HCT116 (cell line): ENCODE measurements around the gene NDUFS6. TPM values are rescaled to one million over a fixed set of nuclear protein-coding genes. Genes with fewer than 3 reads are reported as not detected.

ENCODE experiments used
- ATAC-seq: fragments of 200-7000 bp; cut with Tn5 transposase; 2 replicates; pipeline ENCODE4 v1.9.1; 2020; ENCODE audit warnings: mild to moderate bottlenecking, moderate library complexity
- BruUV-seq: library from RNA; stranded (reverse); fragments of 400-500 nt; replicated peaks from 2 replicates; lab custom pipeline; 2021; lab: Mats Ljungman, UMichigan
- CTCF ChIA-PET: fragments of 300-600 bp; sonication (Branson Sonifier 250); formaldehyde crosslinking; loops from one replicate; lab custom pipeline; 2021; ENCODE audit warnings: antibody characterized with exemption; lab: Charles Lee
- POLR2A ChIA-PET: fragments of 300-600, 350-600 bp; sonication (Branson Sonifier 250); formaldehyde crosslinking; loops from one replicate; lab custom pipeline; 2021; ENCODE audit warnings: antibody characterized with exemption; lab: Charles Lee
- RAD21 ChIA-PET, 2 experiments: fragments of 300-600 bp; sonication (Branson Sonifier 250); formaldehyde crosslinking; loops; one replicate each; lab custom pipeline; 2023; ENCODE audit warnings: low total read pairs in 2 of 2; ENCODE audit not compliant: uncharacterized antibody in 2 of 2, unreplicated experiment in 2 of 2, low non-redundant PET in 1 of 2; lab: Charles Lee
- DNase-seq: peaks from one replicate; pipeline ENCODE4 v3.0.0-alpha.2; 2010; ENCODE audit warnings: low read depth, low spot score
- H2AFZ ChIP-seq: fragments of 200-600 bp; shearing (Covaris generic), sonication (generic); 2 replicates; pipeline ENCODE4 v1.6.1; 2017; ENCODE audit warnings: low read depth, mixed run types, mixed read lengths, antibody characterized with exemption, low read length; ENCODE audit not compliant: poor library complexity, severe bottlenecking
- H3K27ac ChIP-seq: 2 replicates; pipeline ENCODE4 v1.5.1; 2012; ENCODE audit warnings: low read depth, low read length
- H3K27me3 ChIP-seq: fragments of 200-600 bp; sonication (generic); 2 replicates; pipeline ENCODE4 v1.6.1; 2016; ENCODE audit warnings: mixed run types, low read length, mixed read lengths; ENCODE audit not compliant: insufficient read depth
- H3K36me3 ChIP-seq, 2 experiments: fragments of 200-500 bp in 1 of 2; fragments of 200-600 bp in 1 of 2; sonication (Bioruptor generic) in 1 of 2; sonication (generic) in 1 of 2; 2 replicates each; pipeline versions ENCODE4 v1.5.1 to v1.6.1; 2014 to 2016; ENCODE audit warnings: low read length in 2 of 2, inconsistent platforms in 1 of 2, mixed read lengths in 1 of 2, mixed run types in 1 of 2; ENCODE audit not compliant: insufficient read depth in 2 of 2, control insufficient read depth in 1 of 2
- H3K4me1 ChIP-seq, 2 experiments: fragments of 200-600 bp in 1 of 2; sonication (generic) in 1 of 2; 2 replicates each; pipeline versions ENCODE4 v1.5.1 to v1.6.1; 2012 to 2017; ENCODE audit warnings: low read length in 2 of 2, inconsistent platforms in 1 of 2, mild to moderate bottlenecking in 1 of 2, mixed read lengths in 1 of 2, mixed run types in 1 of 2, moderate library complexity in 1 of 2; ENCODE audit not compliant: insufficient read depth in 2 of 2, control insufficient read depth in 1 of 2
- H3K4me2 ChIP-seq: fragments of 200-600 bp; sonication (generic); 2 replicates; pipeline ENCODE4 v1.6.1; 2017; ENCODE audit warnings: mixed run types, low read length, mixed read lengths
- H3K4me3 ChIP-seq, 2 experiments: fragments of 200-600 bp in 1 of 2; sonication (generic) in 1 of 2; replicated peaks in 1 of 2; 2 replicates each; pipeline ENCODE4 v1.5.1; 2011 to 2016; ENCODE audit warnings: low read length in 2 of 2, control low read depth in 1 of 2, low read depth in 1 of 2, mild to moderate bottlenecking in 1 of 2, mixed read lengths in 1 of 2, mixed run types in 1 of 2
- H3K79me2 ChIP-seq: fragments of 200-600 bp; sonication (generic); 2 replicates; pipeline ENCODE4 v1.6.1; 2017; ENCODE audit warnings: mild to moderate bottlenecking, mixed run types, low read length, moderate library complexity, mixed read lengths; ENCODE audit not compliant: insufficient read depth
- H3K9ac ChIP-seq: fragments of 200-600 bp; sonication (generic); 2 replicates; pipeline ENCODE4 v1.6.1; 2016; ENCODE audit warnings: low read length, mixed read lengths
- H3K9me2 ChIP-seq: fragments of 200-600 bp; sonication (generic), shearing (Covaris generic); 2 replicates; pipeline ENCODE4 v1.6.1; 2017; ENCODE audit warnings: mixed run types, mild to moderate bottlenecking, moderate library complexity; ENCODE audit not compliant: insufficient read depth
- H3K9me3 ChIP-seq, 2 experiments: fragments of 200-500 bp in 1 of 2; fragments of 200-600 bp in 1 of 2; sonication (Bioruptor generic) in 1 of 2; sonication (generic) in 1 of 2; 2 replicates each; pipeline ENCODE4 v1.6.1; 2014 to 2017; ENCODE audit warnings: low read length in 2 of 2, mixed read lengths in 2 of 2, inconsistent platforms in 1 of 2, low read depth in 1 of 2, mild to moderate bottlenecking in 1 of 2, mixed run types in 1 of 2, moderate library complexity in 1 of 2; ENCODE audit not compliant: control insufficient read depth in 1 of 2, insufficient read depth in 1 of 2
- H4K20me1 ChIP-seq: fragments of 200-600 bp; sonication (generic), shearing (Covaris generic); 2 replicates; pipeline ENCODE4 v1.6.1; 2017; ENCODE audit warnings: mixed run types, mild to moderate bottlenecking, moderate library complexity; ENCODE audit not compliant: insufficient read depth
- EGR1 ChIP-seq: IDR thresholded peaks from 2 replicates; pipeline ENCODE4 v1.6.1; 2012; ENCODE audit warnings: low read depth
- EZH2phosphoT487 ChIP-seq: fragments of 200-600 bp; IDR thresholded peaks from 2 replicates; pipeline ENCODE4 v1.6.1; 2018; ENCODE audit warnings: antibody characterized with exemption, borderline replicate concordance
- SIN3A ChIP-seq: IDR thresholded peaks from 2 replicates; pipeline ENCODE4 v1.6.1; 2012; ENCODE audit warnings: low read depth
- SRF ChIP-seq: IDR thresholded peaks from 2 replicates; pipeline ENCODE4 v1.6.1; 2012; ENCODE audit warnings: low read depth
- TCF7L2 ChIP-seq: IDR thresholded peaks from 2 replicates; pipeline ENCODE4 v1.7.0; 2011; ENCODE audit warnings: borderline replicate concordance, inconsistent platforms; ENCODE audit not compliant: insufficient read depth, insufficient read length; ENCODE audit errors: extremely low read depth
- YY1 ChIP-seq: IDR thresholded peaks from 2 replicates; pipeline ENCODE4 v1.6.1; 2011; ENCODE audit warnings: low read length, low read depth, moderate library complexity, mild to moderate bottlenecking; ENCODE audit not compliant: insufficient replicate concordance; ENCODE audit errors: extremely low read depth
- ZFX ChIP-seq: fragments of 450-650 bp; IDR thresholded peaks from 2 replicates; pipeline ENCODE4 v1.6.1; 2017
- intact Hi-C: fragments of 100-400 bp; cut with micrococcal nuclease; formaldehyde crosslinking; loops from 2 replicates; pipeline ENCODE4 v1.10.0; 2022
- total RNA-seq: library from RNA; stranded (reverse); gene quantifications from one replicate; pipeline ENCODE4 v1.2.1, GENCODE V29; 2021; ENCODE audit not compliant: unreplicated experiment
- TF ChIP-seq, protein P1 (sequence below): IDR thresholded peaks from 2 replicates; pipeline ENCODE4 v1.6.1; 2012
- TF ChIP-seq, protein P2 (sequence below): IDR thresholded peaks from 2 replicates; pipeline ENCODE4 v1.6.1; 2011; ENCODE audit warnings: mild to moderate bottlenecking, low read length, moderate library complexity; ENCODE audit not compliant: insufficient replicate concordance; ENCODE audit errors: extremely low read depth
- TF ChIP-seq, protein P3 (sequence below), 3 experiments: fragments of 200-600 bp in 1 of 3; sonication (generic) in 1 of 3; IDR thresholded peaks in 2 of 3; conservative IDR thresholded peaks in 1 of 3; 2 replicates each; pipeline ENCODE4 v1.5.1; 2012 to 2017; ENCODE audit warnings: low read depth in 2 of 3, low read length in 2 of 3, antibody characterized with exemption in 1 of 3, borderline replicate concordance in 1 of 3, control low read depth in 1 of 3, mild to moderate bottlenecking in 1 of 3, mixed read lengths in 1 of 3, mixed run types in 1 of 3, moderate library complexity in 1 of 3; ENCODE audit not compliant: insufficient read depth in 1 of 3

Gene NDUFS6
- total RNA-seq, 1 experiment from 2014 or later = 43.8 TPM

DNA sequence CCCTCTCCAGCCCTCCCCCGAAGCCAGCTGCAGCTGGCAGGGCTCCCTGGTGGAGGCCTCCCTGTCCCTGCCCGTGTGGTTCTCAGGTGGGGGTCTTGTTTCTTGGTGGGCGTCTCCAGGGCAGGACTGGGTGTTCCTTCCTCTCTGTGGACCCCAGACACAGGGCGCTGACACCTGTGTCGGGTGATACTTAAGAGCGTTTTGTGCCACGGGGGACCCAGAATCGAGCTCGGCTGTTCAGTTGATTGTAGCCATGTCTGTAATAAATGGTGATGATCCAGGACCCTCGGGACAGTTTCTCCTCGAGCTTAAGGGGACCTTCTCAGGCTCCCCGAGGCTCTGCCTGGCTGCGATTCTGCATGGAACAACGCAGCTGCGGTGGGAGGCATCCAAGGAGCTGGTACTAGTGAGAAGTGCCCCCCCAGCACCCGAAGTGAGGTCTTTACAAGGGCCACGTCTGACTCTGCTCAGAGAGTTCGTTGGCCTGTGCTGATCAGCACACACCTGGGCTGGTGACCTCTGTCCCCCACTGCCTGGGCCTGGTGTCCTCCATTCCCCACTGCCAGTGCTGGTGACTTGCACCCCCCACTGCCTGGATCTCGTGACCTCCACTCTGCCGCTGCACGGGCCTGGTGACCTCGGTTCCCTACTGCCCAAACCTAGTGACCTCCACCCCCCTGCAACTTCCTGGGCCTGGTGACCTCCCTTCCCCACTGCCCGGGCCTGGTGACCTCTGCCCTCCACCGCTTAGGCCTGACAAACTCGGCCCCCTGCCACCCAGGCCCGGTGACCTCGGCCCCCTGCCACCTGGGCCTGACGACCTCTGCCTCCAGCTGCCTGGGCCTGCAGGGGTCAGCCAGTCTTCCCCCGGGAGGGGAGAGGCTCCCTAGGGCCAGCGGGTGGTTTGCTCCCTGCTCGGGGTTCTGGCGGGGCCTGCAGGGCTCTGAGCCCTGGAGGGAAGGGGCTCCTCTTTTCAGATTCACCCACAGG is 36.0 kb downstream of the NDUFS6 start:
- H3K4me2 ChIP-seq = no peak overlapping the region
- H2AFZ ChIP-seq = no peak overlapping the region
- ChIA-PET POLR2A (no interaction called here), RAD21 (no interaction called here), CTCF (no interaction called here)
- H3K9me2 ChIP-seq = no peaks in the 10 kb centered on the region
- no peak overlapping the region for H3K27ac ChIP-seq
- H3K9ac ChIP-seq = no peak overlapping the region
- H4K20me1 ChIP-seq = no peaks in the 10 kb centered on the region
- no peaks in the 10 kb centered on the region for H3K27me3 ChIP-seq
- no peaks in the 10 kb centered on the region for H3K36me3 ChIP-seq
- no peak for DNase-seq
- no peaks in the 10 kb centered on the region for H3K79me2 ChIP-seq
- no peaks in the 10 kb centered on the region for H3K4me1 ChIP-seq
- no TSS peak for BruUV-seq
- no peak overlapping the region for H3K4me3 ChIP-seq
- no peaks in the 10 kb centered on the region for H3K9me3 ChIP-seq
- intact Hi-C loops = no loop called here
- no peak for ATAC-seq
- TF ChIP-seq EGR1 (no peak), TCF7L2 (no peak), ZFX (no peak)
- TF ChIP-seq, protein P1, sequence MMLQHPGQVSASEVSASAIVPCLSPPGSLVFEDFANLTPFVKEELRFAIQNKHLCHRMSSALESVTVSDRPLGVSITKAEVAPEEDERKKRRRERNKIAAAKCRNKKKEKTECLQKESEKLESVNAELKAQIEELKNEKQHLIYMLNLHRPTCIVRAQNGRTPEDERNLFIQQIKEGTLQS = no peak
- TF ChIP-seq, protein P2, sequence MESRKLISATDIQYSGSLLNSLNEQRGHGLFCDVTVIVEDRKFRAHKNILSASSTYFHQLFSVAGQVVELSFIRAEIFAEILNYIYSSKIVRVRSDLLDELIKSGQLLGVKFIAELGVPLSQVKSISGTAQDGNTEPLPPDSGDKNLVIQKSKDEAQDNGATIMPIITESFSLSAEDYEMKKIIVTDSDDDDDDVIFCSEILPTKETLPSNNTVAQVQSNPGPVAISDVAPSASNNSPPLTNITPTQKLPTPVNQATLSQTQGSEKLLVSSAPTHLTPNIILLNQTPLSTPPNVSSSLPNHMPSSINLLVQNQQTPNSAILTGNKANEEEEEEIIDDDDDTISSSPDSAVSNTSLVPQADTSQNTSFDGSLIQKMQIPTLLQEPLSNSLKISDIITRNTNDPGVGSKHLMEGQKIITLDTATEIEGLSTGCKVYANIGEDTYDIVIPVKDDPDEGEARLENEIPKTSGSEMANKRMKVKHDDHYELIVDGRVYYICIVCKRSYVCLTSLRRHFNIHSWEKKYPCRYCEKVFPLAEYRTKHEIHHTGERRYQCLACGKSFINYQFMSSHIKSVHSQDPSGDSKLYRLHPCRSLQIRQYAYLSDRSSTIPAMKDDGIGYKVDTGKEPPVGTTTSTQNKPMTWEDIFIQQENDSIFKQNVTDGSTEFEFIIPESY = no peak

DNA sequence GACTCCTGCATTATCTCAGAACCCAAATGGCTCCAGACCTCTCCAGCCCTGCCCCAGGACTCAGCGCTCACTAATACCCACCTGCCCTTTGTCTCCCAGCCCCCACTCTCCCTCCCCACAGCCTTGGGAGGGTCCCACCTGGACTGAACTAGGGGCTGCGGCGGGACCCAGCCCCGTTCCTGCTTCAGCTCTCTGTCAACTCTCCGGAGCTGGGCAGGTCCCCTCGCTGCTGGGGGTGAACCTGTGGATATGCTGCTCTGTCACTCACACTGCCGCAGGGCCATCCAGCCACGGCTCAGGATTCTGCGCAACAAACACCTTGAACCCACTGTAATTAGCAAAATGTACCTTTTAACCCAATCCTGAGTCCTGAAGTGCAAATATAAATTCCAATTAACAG is 36.8 kb downstream of the NDUFS6 start:
- intact Hi-C loops = no loop called here
- H3K27ac ChIP-seq = no peak overlapping the region
- no peak overlapping the region for H2AFZ ChIP-seq
- no peaks in the 10 kb centered on the region for H3K36me3 ChIP-seq
- POLR2A ChIA-PET = no interaction called here
- H3K27me3 ChIP-seq = no peaks in the 10 kb centered on the region
- no peaks in the 10 kb centered on the region for H3K9me3 ChIP-seq
- H3K9ac ChIP-seq = no peak overlapping the region
- no peak overlapping the region for H3K4me3 ChIP-seq
- ATAC-seq (no peak), DNase-seq (no peak)
- no peaks in the 10 kb centered on the region for H3K79me2 ChIP-seq
- BruUV-seq = no TSS peak
- RAD21 ChIA-PET = no interaction called here
- CTCF ChIA-PET = no interaction called here
- no peaks in the 10 kb centered on the region for H3K4me1 ChIP-seq
- no peak overlapping the region for H3K4me2 ChIP-seq
- H4K20me1 ChIP-seq = no peaks in the 10 kb centered on the region
- H3K9me2 ChIP-seq = no peaks in the 10 kb centered on the region
- TF ChIP-seq SIN3A (no peak), TCF7L2 (no peak), SRF (no peak), EZH2phosphoT487 (no peak), ZFX (no peak), YY1 (no peak)
- TF ChIP-seq, protein P3, sequence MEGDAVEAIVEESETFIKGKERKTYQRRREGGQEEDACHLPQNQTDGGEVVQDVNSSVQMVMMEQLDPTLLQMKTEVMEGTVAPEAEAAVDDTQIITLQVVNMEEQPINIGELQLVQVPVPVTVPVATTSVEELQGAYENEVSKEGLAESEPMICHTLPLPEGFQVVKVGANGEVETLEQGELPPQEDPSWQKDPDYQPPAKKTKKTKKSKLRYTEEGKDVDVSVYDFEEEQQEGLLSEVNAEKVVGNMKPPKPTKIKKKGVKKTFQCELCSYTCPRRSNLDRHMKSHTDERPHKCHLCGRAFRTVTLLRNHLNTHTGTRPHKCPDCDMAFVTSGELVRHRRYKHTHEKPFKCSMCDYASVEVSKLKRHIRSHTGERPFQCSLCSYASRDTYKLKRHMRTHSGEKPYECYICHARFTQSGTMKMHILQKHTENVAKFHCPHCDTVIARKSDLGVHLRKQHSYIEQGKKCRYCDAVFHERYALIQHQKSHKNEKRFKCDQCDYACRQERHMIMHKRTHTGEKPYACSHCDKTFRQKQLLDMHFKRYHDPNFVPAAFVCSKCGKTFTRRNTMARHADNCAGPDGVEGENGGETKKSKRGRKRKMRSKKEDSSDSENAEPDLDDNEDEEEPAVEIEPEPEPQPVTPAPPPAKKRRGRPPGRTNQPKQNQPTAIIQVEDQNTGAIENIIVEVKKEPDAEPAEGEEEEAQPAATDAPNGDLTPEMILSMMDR (IDR thresholded peaks at IDR 0.05 in 2 of 3, conservative IDR thresholded peaks at IDR 0.05 in 1 of 3; ENCODE audit: borderline replicate concordance in 1 of 3, insufficient read depth in 1 of 3, low read depth in 2 of 3, low read length in 2 of 3) = no peak
